HFFc6 (cell line): ENCODE results near the gene DES. TPM values are rescaled to one million over a fixed set of nuclear protein-coding genes. Genes with fewer than 3 reads are reported as not detected.

Experiments
- DNase-seq: peaks from one replicate; pipeline ENCODE4 v3.0.0-alpha.2; 2018
- H3K27ac Mint-ChIP-seq: 2 replicates; pipeline ENCODE4 v1.8.0; 2020; ENCODE audit warnings: mild to moderate bottlenecking, mixed read lengths
- H3K27me3 Mint-ChIP-seq: 2 replicates; pipeline ENCODE4 v1.8.0; 2021; ENCODE audit warnings: mild to moderate bottlenecking, moderate library complexity, mixed read lengths; ENCODE audit not compliant: insufficient read depth
- H3K36me3 Mint-ChIP-seq: 2 replicates; pipeline ENCODE4 v1.8.0; 2021; ENCODE audit warnings: low read depth, mixed read lengths
- H3K4me1 Mint-ChIP-seq: 2 replicates; pipeline ENCODE4 v1.8.0; 2020; ENCODE audit warnings: low read depth, mixed read lengths
- H3K4me3 Mint-ChIP-seq: 2 replicates; pipeline ENCODE4 v1.8.0; 2020; ENCODE audit warnings: mild to moderate bottlenecking, moderate library complexity, mixed read lengths
- H3K9me3 Mint-ChIP-seq: 2 replicates; pipeline ENCODE4 v1.8.0; 2020; ENCODE audit warnings: mild to moderate bottlenecking, mixed read lengths
- CTCF ChIP-seq: fragments of 200-600 bp; sonication (generic); IDR thresholded peaks from 2 replicates; pipeline ENCODE4 v1.5.0; 2021; ENCODE audit warnings: antibody characterized with exemption, mild to moderate bottlenecking
- total RNA-seq, 6 experiments: library from RNA; stranded (reverse); fragmentation: NEBNext Ultra II Directional; extraction: Animal tissue kit (Norgen Biotek cat#: 25700); gene quantifications; 2 replicates in 1 of 6; 3 replicates in 5 of 6; pipeline ENCODE4 v1.2.3, GENCODE V29; 2021

DES gene
- total RNA-seq, 6 experiments from 2014 or later = 0.12 to 0.37 (median 0.19) TPM; not detected in 1

GRCh38 chr2:219434718-219435525 lies 16.7 kb downstream of the DES start, which contains the start of gene SPEG:
Gene SPEG (plus strand): TSS chr2:219434843. CDS start chr2:219434978, 135 bp downstream.
- Mint-ChIP-seq H3K27ac (no peak within 1 kb of the TSS), H3K4me3 (no peak within 1 kb of the TSS), H3K4me1 (peaks cover 15% of the 10 kb centered on the region; the same call in 1 of the 2 replicates), H3K27me3 (peaks cover 4% of the 10 kb centered on the region; the same call in 1 of the 2 replicates), H3K36me3 (no peaks in the 10 kb centered on the region), H3K9me3 (no peaks in the 10 kb centered on the region)
- no peak for TF ChIP-seq CTCF
- no peak for DNase-seq

- no peaks in the 10 kb centered on the region for H3K36me3 Mint-ChIP-seq
- DNase-seq = no peak
- TF ChIP-seq CTCF = no peak
- no peaks in the 10 kb centered on the region for H3K9me3 Mint-ChIP-seq
- H3K4me1 Mint-ChIP-seq = peaks cover 10% of the 10 kb centered on the region
- peaks cover 4% of the 10 kb centered on the region; the same call in 1 of the 2 replicates for H3K27me3 Mint-ChIP-seq
- H3K27ac Mint-ChIP-seq = no peak overlapping the region
- no peak overlapping the region for H3K4me3 Mint-ChIP-seq
Observed at GRCh38 chr2:219435701-219436100, 17.5 kb downstream of the DES start.

GRCh38 chr2:219436491-219436890 lies 18.3 kb downstream of the DES start:
- no peak for DNase-seq
- H3K4me3 Mint-ChIP-seq = no peak overlapping the region
- H3K27ac Mint-ChIP-seq = no peak overlapping the region
- no peaks in the 10 kb centered on the region for H3K36me3 Mint-ChIP-seq
- H3K27me3 Mint-ChIP-seq = peaks cover 4% of the 10 kb centered on the region; the same call in 1 of the 2 replicates
- TF ChIP-seq CTCF = no peak
- H3K4me1 Mint-ChIP-seq = peaks cover 11% of the 10 kb centered on the region
- no peaks in the 10 kb centered on the region for H3K9me3 Mint-ChIP-seq

- peaks cover 12% of the 10 kb centered on the region for H3K4me1 Mint-ChIP-seq
- no peak overlapping the region for H3K4me3 Mint-ChIP-seq
- peaks cover 4% of the 10 kb centered on the region; the same call in 1 of the 2 replicates for H3K27me3 Mint-ChIP-seq
- no peaks in the 10 kb centered on the region for H3K36me3 Mint-ChIP-seq
- no peak for DNase-seq
- no peaks in the 10 kb centered on the region for H3K9me3 Mint-ChIP-seq
- no peak for TF ChIP-seq CTCF
- no peak overlapping the region for H3K27ac Mint-ChIP-seq
Observed at GRCh38 chr2:219437141-219437540, 19.0 kb downstream of the DES start.

- no peak for DNase-seq
- no peak for TF ChIP-seq CTCF
- H3K9me3 Mint-ChIP-seq = no peaks in the 10 kb centered on the region
- no peak overlapping the region for H3K27ac Mint-ChIP-seq
- H3K27me3 Mint-ChIP-seq = peaks cover 4% of the 10 kb centered on the region; the same call in 1 of the 2 replicates
- H3K4me1 Mint-ChIP-seq = peaks cover 16% of the 10 kb centered on the region
- H3K36me3 Mint-ChIP-seq = no peaks in the 10 kb centered on the region
- no peak overlapping the region for H3K4me3 Mint-ChIP-seq
Observed at GRCh38 chr2:219437690-219438206, 19.6 kb downstream of the DES start.
